Breast epithelium (tissue), 4 donors: ENCODE measurements around the gene GOT1. TPM values are rescaled to one million over a fixed set of nuclear protein-coding genes. Genes with fewer than 3 reads are reported as not detected.

Experiments used
- DNase-seq, 2 donors: peaks; one replicate each; pipeline ENCODE4 v3.0.0-alpha.2; 2019; ENCODE audit warnings: low spot score in 2 of 2
- H3K27ac ChIP-seq, 2 donors: fragments of 200-600 bp; sonication (generic) in 1 of 2; one replicate each; pipeline ENCODE4 v1.5.1; 2016 to 2019; ENCODE audit warnings: mild to moderate bottlenecking in 1 of 2
- H3K27me3 ChIP-seq, 2 donors: fragments of 200-600 bp; sonication (generic) in 1 of 2; one replicate each; pipeline versions ENCODE4 v1.5.1 to v1.6.0; 2017 to 2019; ENCODE audit warnings: control low read depth in 1 of 2, mild to moderate bottlenecking in 1 of 2
- H3K36me3 ChIP-seq: fragments of 200-600 bp; one replicate; pipeline ENCODE4 v1.5.1; 2019
- H3K4me1 ChIP-seq, 2 donors: fragments of 200-600 bp; sonication (generic); one replicate each; pipeline ENCODE4 v1.5.1; 2016 to 2019; ENCODE audit warnings: control low read depth in 1 of 2
- H3K4me3 ChIP-seq, 3 donors: fragments of 200-600 bp; sonication (generic); 1 replicate in 2 of 3; 2 replicates in 1 of 3; pipeline ENCODE4 v1.5.1; 2016 to 2019; ENCODE audit warnings: mild to moderate bottlenecking in 3 of 3, moderate library complexity in 2 of 3
- H3K9me3 ChIP-seq, 2 donors: fragments of 200-600 bp; sonication (generic) in 1 of 2; one replicate each; pipeline ENCODE4 v1.5.1; 2016 to 2019; ENCODE audit warnings: control low read depth in 1 of 2
- CTCF ChIP-seq, 3 donors: fragments of 450-650 bp; IDR thresholded peaks; one replicate each; pipeline ENCODE4 v1.5.1; 2016 to 2017; ENCODE audit warnings: antibody characterized with exemption in 3 of 3, mild to moderate bottlenecking in 3 of 3, moderate library complexity in 3 of 3
- POLR2A ChIP-seq: fragments of 450-650 bp; IDR thresholded peaks from one replicate; pipeline ENCODE4 v1.6.1; 2016; ENCODE audit warnings: antibody characterized with exemption, mild to moderate bottlenecking, moderate library complexity
- POLR2AphosphoS5 ChIP-seq, 3 donors: sonication (generic); formaldehyde crosslinking; IDR thresholded peaks; one replicate each; pipeline ENCODE4 v1.6.1; 2017; ENCODE audit warnings: antibody characterized with exemption in 3 of 3
- intact Hi-C: fragments of 100-400 bp; cut with DNase I; formaldehyde crosslinking; loops from one replicate; pipeline ENCODE4 v1.15.1; 2023; ENCODE audit warnings: low total_unique reads
- total RNA-seq, 3 donors: library from RNA; depleted of rRNA; stranded (reverse); fragments of >200 nt; gene quantifications; one replicate each; pipeline ENCODE4 v1.1.0, GENCODE V29; 2016

Gene GOT1
- total RNA-seq, 3 donors from 2014 or later: 13.9 to 18.4 (median 15.7) TPM

- intact Hi-C loops: no loop called here
- Histone ChIP-seq H3K27ac (no peak overlapping the region), H3K36me3 (no peaks in the 10 kb centered on the region), H3K4me3 (no peak overlapping the region), H3K27me3 (no peaks in the 10 kb centered on the region), H3K4me1 (no peaks in the 10 kb centered on the region), H3K9me3 (no peaks in the 10 kb centered on the region)
- DNase-seq: no peak
- TF ChIP-seq POLR2A (no peak), CTCF (IDR thresholded peaks at IDR 0.05) (no peak), POLR2AphosphoS5 (IDR thresholded peaks at IDR 0.05) (no peak)
These were observed 55.9 kb downstream of the GOT1 start for GRCh38 chr10:99374526-99374925.

- intact Hi-C loops: no loop called here
- no peaks in the 10 kb centered on the region for H3K36me3 ChIP-seq
- H3K4me3 ChIP-seq: no peak overlapping the region
- H3K9me3 ChIP-seq: no peaks in the 10 kb centered on the region
- H3K27me3 ChIP-seq: no peaks in the 10 kb centered on the region
- TF ChIP-seq POLR2AphosphoS5 (IDR thresholded peaks at IDR 0.05) (no peak), POLR2A (no peak), CTCF (IDR thresholded peaks at IDR 0.05) (no peak)
- no peaks in the 10 kb centered on the region for H3K4me1 ChIP-seq
- H3K27ac ChIP-seq: peak overlapping the region in 1 of 2 donors; percentile 40
- DNase-seq: no peak
These were observed 57.7 kb downstream of the GOT1 start for GRCh38 chr10:99372546-99373271.

- intact Hi-C loops: no loop called here
These were observed 59.4 kb downstream of the GOT1 start for GRCh38 chr10:99370993-99371392.

DNA sequence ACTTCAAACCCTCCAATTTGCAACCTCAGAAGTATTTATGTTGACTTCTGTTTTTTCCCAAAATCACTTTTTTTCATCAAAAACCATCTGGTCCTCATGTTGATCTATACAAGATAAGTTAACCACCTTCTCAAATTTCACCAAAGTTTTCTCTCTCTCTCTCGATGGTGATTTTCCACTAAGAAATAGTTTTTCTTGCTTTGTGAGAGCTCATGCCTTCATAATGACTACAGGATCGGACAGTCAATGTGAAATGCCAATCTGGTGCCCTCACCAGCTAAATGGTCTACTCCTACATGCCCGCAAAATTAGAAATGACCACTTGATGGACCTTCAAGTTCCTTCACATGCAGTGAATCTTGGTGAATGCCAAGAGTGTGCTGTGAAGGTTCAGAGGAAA lies 60.9 kb downstream of the GOT1 start:
- H3K9me3 ChIP-seq: no peaks in the 10 kb centered on the region
- no peak for DNase-seq
- no peaks in the 10 kb centered on the region for H3K4me1 ChIP-seq
- intact Hi-C loops: no loop called here
- H3K4me3 ChIP-seq: no peak overlapping the region
- no peaks in the 10 kb centered on the region for H3K27me3 ChIP-seq
- TF ChIP-seq POLR2AphosphoS5 (IDR thresholded peaks at IDR 0.05) (no peak), POLR2A (no peak), CTCF (IDR thresholded peaks at IDR 0.05) (no peak)
- no peak overlapping the region for H3K27ac ChIP-seq
- no peaks in the 10 kb centered on the region for H3K36me3 ChIP-seq

More at GRCh38 chr10:99370993-99371392, 59.4 kb downstream of the GOT1 start:
- DNase-seq: no peak
- peak in 1 of 3 donors; percentile 10 for TF ChIP-seq CTCF (IDR thresholded peaks at IDR 0.05)
- no peak for TF ChIP-seq POLR2AphosphoS5 (IDR thresholded peaks at IDR 0.05)
- no peak overlapping the region for H3K27ac ChIP-seq
- no peaks in the 10 kb centered on the region for H3K27me3 ChIP-seq
- H3K36me3 ChIP-seq: no peaks in the 10 kb centered on the region
- no peaks in the 10 kb centered on the region for H3K9me3 ChIP-seq
- H3K4me1 ChIP-seq: no peaks in the 10 kb centered on the region
- H3K4me3 ChIP-seq: no peak overlapping the region

DNA sequence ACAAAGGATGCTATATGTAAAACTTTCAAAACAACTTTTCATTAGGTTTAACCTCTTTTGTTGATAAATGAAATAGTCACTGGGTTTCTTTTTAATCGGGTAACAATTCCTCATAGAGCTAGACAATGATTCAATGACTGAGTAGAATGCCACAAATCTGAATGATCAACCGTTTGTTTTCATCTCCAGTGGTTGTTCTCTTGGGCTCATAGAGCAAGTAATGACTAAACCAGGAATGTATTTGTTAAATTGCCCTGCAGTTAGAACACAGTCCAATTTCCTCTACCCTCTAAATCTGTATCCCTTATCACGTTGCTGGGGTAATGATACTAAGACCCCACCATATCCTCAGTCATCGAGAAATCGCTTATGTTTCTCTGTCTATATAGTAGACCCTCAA lies 61.3 kb downstream of the GOT1 start:
- intact Hi-C loops: no loop called here
- no peak for TF ChIP-seq POLR2A
- TF ChIP-seq CTCF (IDR thresholded peaks at IDR 0.05): no peak
- Histone ChIP-seq H3K9me3 (no peaks in the 10 kb centered on the region), H3K4me1 (no peaks in the 10 kb centered on the region), H3K4me3 (no peak overlapping the region), H3K27me3 (no peaks in the 10 kb centered on the region), H3K36me3 (no peaks in the 10 kb centered on the region), H3K27ac (no peak overlapping the region)
- no peak for DNase-seq
